K562 (cell line): Measurements from ENCODE around the gene AKT3. TPM values are rescaled to one million over a fixed set of nuclear protein-coding genes. Genes with fewer than 3 reads are reported as not detected.
A peak's percentile ranks its signal among the peaks of the same experiment; 100 is the strongest.

Experiments
- ATAC-seq: fragments of 200-7000 bp; cut with Tn5 transposase; 3 replicates; pipeline ENCODE4 v1.9.1; 2020; ENCODE audit warnings: moderate library complexity
- BruUV-seq: library from RNA; stranded (reverse); fragments of 400-500 nt; replicated peaks from 2 replicates; lab custom pipeline; 2021; lab: Mats Ljungman, UMichigan
- CTCF ChIA-PET: fragments of 300-600 bp; formaldehyde crosslinking; extraction: SDS; loops from one replicate; lab custom pipeline; 2021; ENCODE audit warnings: low intra/inter-chr PET ratio; lab: Yijun Ruan, JAX
- POLR2A ChIA-PET: fragments of 300-600, 350-650 bp; sonication (Branson Sonifier 250); formaldehyde crosslinking; extraction: SDS; loops from one replicate; lab custom pipeline; 2021; ENCODE audit warnings: antibody characterized with exemption, inconsistent platforms; lab: Yijun Ruan, JAX
- DNase-seq, 4 experiments: peaks; one replicate each; pipeline versions ENCODE4 v3.0.0 to v3.0.0-alpha.2; 2011 to 2018; ENCODE audit warnings: low spot score in 3 of 4, mixed read lengths in 3 of 4; ENCODE audit errors: extremely low read depth in 1 of 4
- FAIRE-seq: peaks from 2 replicates; lab custom pipeline; 2011; peaks lifted over from hg19 to GRCh38; lab: Jason Lieb, UNC
- H2AFZ ChIP-seq: 2 replicates; pipeline ENCODE4 v1.6.0; 2011; ENCODE audit warnings: low read depth, low read length, control low read depth, inconsistent platforms
- H3K27ac ChIP-seq: fragments of 200-600 bp; 3 replicates; pipeline ENCODE4 v1.8.0; 2011; ENCODE audit warnings: low read depth, mild to moderate bottlenecking, control low read depth, inconsistent platforms, low read length, moderate library complexity, mixed read lengths; ENCODE audit errors: extremely low read depth
- H3K27me3 ChIP-seq, 2 experiments: fragments of 300-600 bp in 1 of 2; 2 replicates in 1 of 2; 3 replicates in 1 of 2; pipeline versions ENCODE4 v1.6.0 to v1.8.0; 2011; ENCODE audit warnings: inconsistent platforms in 2 of 2, low read length in 2 of 2, mild to moderate bottlenecking in 1 of 2, mixed read lengths in 1 of 2, moderate library complexity in 1 of 2; ENCODE audit not compliant: control insufficient read depth in 2 of 2, insufficient read depth in 2 of 2
- H3K36me3 ChIP-seq: fragments of 300-600 bp; 3 replicates; pipeline ENCODE4 v1.8.0; 2011; ENCODE audit warnings: mild to moderate bottlenecking, low read length, inconsistent platforms; ENCODE audit not compliant: control insufficient read depth, insufficient read depth
- H3K4me1 ChIP-seq, 2 experiments: fragments of 200-600 bp in 1 of 2; replicated peaks in 1 of 2; 2 replicates in 1 of 2; 3 replicates in 1 of 2; pipeline versions ENCODE4 v1.5.1 to v1.8.0; 2011; ENCODE audit warnings: inconsistent platforms in 2 of 2, low read length in 2 of 2, mild to moderate bottlenecking in 1 of 2, mixed read lengths in 1 of 2, moderate library complexity in 1 of 2; ENCODE audit not compliant: control insufficient read depth in 2 of 2, insufficient read depth in 2 of 2
- H3K4me2 ChIP-seq: 2 replicates; pipeline ENCODE4 v1.6.1; 2011; ENCODE audit warnings: low read length, control low read depth, inconsistent platforms, mixed read lengths; ENCODE audit not compliant: insufficient read depth
- H3K4me3 ChIP-seq: fragments of 200-600 bp; sonication (generic), shearing (Covaris generic); 2 replicates; pipeline ENCODE4 v1.5.1; 2016; ENCODE audit warnings: control low read depth, inconsistent platforms
- H3K79me2 ChIP-seq: fragments of 200-600 bp; 3 replicates; pipeline ENCODE4 v1.8.0; 2011; ENCODE audit warnings: low read length, inconsistent platforms; ENCODE audit not compliant: control insufficient read depth, insufficient read depth
- H3K9ac ChIP-seq, 2 experiments: 2 replicates each; pipeline versions ENCODE4 v1.6.0 to v1.6.1; 2011; ENCODE audit warnings: low read depth in 2 of 2, low read length in 2 of 2, control low read depth in 1 of 2, inconsistent platforms in 1 of 2, mild to moderate bottlenecking in 1 of 2, mixed read lengths in 1 of 2; ENCODE audit not compliant: insufficient read depth in 1 of 2
- H3K9me1 ChIP-seq: one replicate; pipeline ENCODE4 v1.6.0; 2011; ENCODE audit warnings: inconsistent platforms, mild to moderate bottlenecking, low read length, moderate library complexity; ENCODE audit not compliant: control insufficient read depth, insufficient read depth
- H3K9me3 ChIP-seq: replicated peaks from 2 replicates; pipeline ENCODE4 v1.5.1; 2011; ENCODE audit warnings: low read depth, low read length, inconsistent platforms; ENCODE audit not compliant: control insufficient read depth, insufficient read depth
- H4K20me1 ChIP-seq: replicated peaks from 2 replicates; pipeline ENCODE4 v1.6.1; 2011; ENCODE audit warnings: low read length, inconsistent platforms, mixed read lengths; ENCODE audit not compliant: control insufficient read depth, insufficient read depth
- GTF3C2 ChIP-seq: IDR thresholded peaks from 3 replicates; pipeline ENCODE4 v1.6.1; 2011; ENCODE audit warnings: borderline replicate concordance, mild to moderate bottlenecking, moderate library complexity; ENCODE audit not compliant: insufficient read length; ENCODE audit errors: extremely low read depth
- HEY1 ChIP-seq: fragments of 250-450 bp; sonication (Bioruptor Pico); IDR thresholded peaks from 2 replicates; pipeline ENCODE4 v1.5.0; 2020; ENCODE audit warnings: mild to moderate bottlenecking, moderate library complexity, borderline replicate concordance
- NCOA2 ChIP-seq, 2 experiments: fragments of 450-650 bp; IDR thresholded peaks; 2 replicates each; pipeline ENCODE4 v1.6.1; 2018; ENCODE audit warnings: mild to moderate bottlenecking in 2 of 2, moderate library complexity in 1 of 2; ENCODE audit not compliant: partially characterized antibody in 2 of 2
- RBM25 ChIP-seq: fragments of 200-400 bp; formaldehyde crosslinking; IDR thresholded peaks from 2 replicates; pipeline ENCODE4 v1.6.1; 2018; ENCODE audit warnings: low read length, low read depth, moderate library complexity; ENCODE audit not compliant: severe bottlenecking
- SAP30 ChIP-seq: fragments of 200-600 bp; sonication (generic); IDR thresholded peaks from 2 replicates; pipeline ENCODE4 v1.6.1; 2012; ENCODE audit warnings: borderline replicate concordance, low read depth, mild to moderate bottlenecking, moderate library complexity, low read length, control low read depth, inconsistent platforms; ENCODE audit not compliant: insufficient read depth, poor library complexity, severe bottlenecking
- SETDB1 ChIP-seq: IDR thresholded peaks from one replicate; pipeline ENCODE4 v1.6.1; 2012; ENCODE audit warnings: low read length, control low read depth, inconsistent platforms
- SMARCA4 ChIP-seq: fragments of 450-650 bp; IDR thresholded peaks from 2 replicates; pipeline ENCODE4 v1.6.1; 2016
- STAT5B ChIP-seq: fragments of 250-450 bp; sonication (Bioruptor Pico); IDR thresholded peaks from 2 replicates; pipeline ENCODE4 v1.8.0; 2021; ENCODE audit warnings: mild to moderate bottlenecking, inconsistent platforms
- USF2 ChIP-seq: sonication (generic); formaldehyde crosslinking; IDR thresholded peaks from 2 replicates; pipeline ENCODE4 v1.5.0; 2020; ENCODE audit warnings: missing genetic modification reagents
- ZFP36 ChIP-seq: fragments of 150-350 bp; IDR thresholded peaks from 2 replicates; pipeline ENCODE4 v1.6.1; 2018; ENCODE audit warnings: low read length, low read depth; ENCODE audit not compliant: partially characterized antibody
- ZNF146 ChIP-seq: IDR thresholded peaks from one replicate; pipeline ENCODE4 v1.6.1; 2018; ENCODE audit warnings: missing compliant biosample characterization; ENCODE audit not compliant: unreplicated experiment
- ZNF274 ChIP-seq: IDR thresholded peaks from 2 replicates; pipeline ENCODE4 v1.6.1; 2011; ENCODE audit warnings: low read depth, mild to moderate bottlenecking, low read length, moderate library complexity, borderline replicate concordance
- WGBS: fragments of 100-300 bp; shearing (Covaris generic); methylation state at CpG from one replicate; pipeline ENCODE4 v1.1.6; 2016; ENCODE audit warnings: low coverage, mixed read lengths; ENCODE audit not compliant: insufficient coverage; ENCODE audit errors: missing lambda C conversion rate; 5-methylcytosine and 5-hydroxymethylcytosine counted together
- in situ Hi-C: fragments of 300-500 bp; cut with MboI; formaldehyde crosslinking; loops from 4 replicates; pipeline ENCODE4 v1.15.0; 2018; ENCODE audit warnings: inconsistent platforms, mixed read lengths
- intact Hi-C: fragments of 100-400 bp; cut with micrococcal nuclease; formaldehyde crosslinking; loops from 2 replicates; pipeline ENCODE4 v1.14.2; 2022
- polyA plus RNA-seq, 8 experiments: library from polyadenylated mRNA; depleted of rRNA in 4 of 8; stranded (reverse) in 5 of 8; unstranded in 3 of 8; fragments of >200 nt; fragmentation: Nextera tagmentation in 2 of 8; fragmentation: Illumina TruSeq in 1 of 8; extraction: Ambion mirVana in 2 of 8; extraction: Trizol in 1 of 8; gene quantifications; 2 replicates each; pipeline versions ENCODE4 v1.2.1 to v1.2.3, GENCODE V29; 2011 to 2014; ENCODE audit warnings: inconsistent platforms in 1 of 8, missing spikeins in 1 of 8
- total RNA-seq, 7 experiments: library from RNA; depleted of rRNA in 6 of 7; stranded (reverse); fragments of >200 nt in 6 of 7; fragmentation: Illumina TruSeq in 2 of 7; extraction: Trizol in 2 of 7; gene quantifications; 2 replicates each; pipeline versions ENCODE4 v1.2.1 to v1.2.3, GENCODE V29; 2011 to 2021; ENCODE audit warnings: low replicate concordance in 1 of 7

The AKT3 gene
- total and polyA plus RNA-seq, 9 of the 15 experiments (the other 6 are each of a cell fraction or from before 2014, with no cell fraction given): 0.04 to 0.54 (median 0.18) TPM; not detected in 1

GRCh38 chr1:243528459-243529121, 321.5 kb downstream of the AKT3 start:
- ChIA-PET CTCF (no interaction called here), POLR2A (no interaction called here)
- H3K79me2 ChIP-seq: no peaks in the 10 kb centered on the region
- BruUV-seq: no TSS peak
- no peak overlapping the region for H3K27ac ChIP-seq
- DNase-seq (no peak), ATAC-seq (no peak), FAIRE-seq (no peak)
- H3K27me3 ChIP-seq: no peaks in the 10 kb centered on the region
- no peak overlapping the region for H2AFZ ChIP-seq
- no peaks in the 10 kb centered on the region for H3K36me3 ChIP-seq
- H3K4me3 ChIP-seq: no peak overlapping the region
- no peaks in the 10 kb centered on the region for H3K4me1 ChIP-seq
- intact Hi-C loops (no loop called here), in situ Hi-C loops (no loop called here)
- H3K4me2 ChIP-seq: no peak overlapping the region
- no peaks in the 10 kb centered on the region for H3K9me3 ChIP-seq
- H3K9ac ChIP-seq: no peak overlapping the region
- H3K9me1 ChIP-seq: no peaks in the 10 kb centered on the region
- no peak for TF ChIP-seq STAT5B (CRISPR knock-in tag)
- TF ChIP-seq ZNF146: peak; percentile 62
- peak; percentile 34 for TF ChIP-seq RBM25
- WGBS: 3% methylated on average over 2 of the region's 2 CpGs
- H4K20me1 ChIP-seq: no peaks in the 10 kb centered on the region

GRCh38 chr1:243526180-243526579, 323.9 kb downstream of the AKT3 start:
- no peaks in the 10 kb centered on the region for H4K20me1 ChIP-seq
- no TSS peak for BruUV-seq
- H3K79me2 ChIP-seq: no peaks in the 10 kb centered on the region
- ATAC-seq (no peak; the same call in 2 of the 3 replicates), FAIRE-seq (no peak), DNase-seq (no peak)
- ChIA-PET POLR2A (no interaction called here), CTCF (no interaction called here)
- peak overlapping the region; percentile 54 for H2AFZ ChIP-seq
- H3K9me3 ChIP-seq: no peaks in the 10 kb centered on the region
- H3K36me3 ChIP-seq: no peaks in the 10 kb centered on the region
- no peaks in the 10 kb centered on the region for H3K9me1 ChIP-seq
- intact Hi-C loops (no loop called here), in situ Hi-C loops (no loop called here)
- H3K4me3 ChIP-seq: no peak overlapping the region
- 5% methylated on average over 7 of the region's 7 CpGs for WGBS
- H3K4me1 ChIP-seq: no peaks in the 10 kb centered on the region
- H3K9ac ChIP-seq: no peak overlapping the region
- no peaks in the 10 kb centered on the region for H3K27me3 ChIP-seq
- H3K4me2 ChIP-seq: no peak overlapping the region
- no peak overlapping the region for H3K27ac ChIP-seq
- TF ChIP-seq USF2 (CRISPR knock-in tag) (no peak), SAP30 (no peak), HEY1 (CRISPR knock-in tag) (no peak), SETDB1 (no peak), ZNF274 (no peak), GTF3C2 (no peak), SMARCA4 (no peak), NCOA2 (IDR thresholded peaks at IDR 0.05; ENCODE audit: partially characterized antibody in 2 of 2) (no peak), ZFP36 (no peak)
